Activated naive CD4-positive, alpha-beta T cell (primary cell): ENCODE results near the gene NCKAP5L.

Experiments
- DNase-seq, 4 experiments: peaks; one replicate each; lab custom pipeline; 2025; lab: John Stamatoyannopoulos, UW

NCKAP5L gene

GRCh38 chr12:49824895-49825294 is 3.3 kb downstream of the NCKAP5L start:
- DNase-seq = no peak

DNA sequence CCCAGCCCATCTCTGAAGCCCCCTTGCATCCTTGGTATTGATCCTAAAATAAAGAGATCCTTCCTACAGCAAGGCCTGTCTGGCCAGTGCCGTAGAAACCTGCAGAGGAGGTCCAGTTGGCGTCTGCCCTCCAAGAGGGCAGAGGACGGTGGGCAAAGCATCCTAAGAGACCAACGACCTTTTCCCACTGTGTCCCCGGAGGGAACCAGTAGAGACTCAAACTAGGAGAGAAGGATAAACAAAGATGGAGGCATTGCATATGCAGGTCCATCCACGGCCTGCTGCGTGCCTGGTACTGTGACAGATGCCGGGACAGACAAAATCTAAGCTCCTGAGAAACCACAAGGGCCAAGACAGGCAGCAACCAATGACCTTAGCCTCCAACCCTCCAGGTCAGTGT is 3.8 kb downstream of the NCKAP5L start:
- DNase-seq = no peak

DNA sequence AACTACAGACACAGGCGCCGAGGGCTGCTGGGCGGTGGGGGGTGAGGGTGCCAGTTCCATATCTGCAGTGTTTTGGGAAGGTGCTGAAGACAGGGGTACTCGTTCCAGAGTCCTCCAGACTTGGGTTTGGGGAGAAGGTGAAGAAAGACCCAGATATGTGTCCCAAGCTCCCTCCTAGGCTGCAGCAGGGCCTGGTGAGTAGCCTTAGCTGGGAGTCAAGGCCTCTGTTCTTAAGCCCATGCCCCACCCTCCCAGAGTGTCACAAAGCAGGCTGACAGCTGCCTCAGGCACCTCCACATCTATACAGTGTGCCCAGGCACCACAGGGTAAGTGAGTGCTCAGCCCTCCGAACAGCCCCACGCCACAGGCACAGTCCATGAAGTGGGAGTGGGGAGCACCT is 4.3 kb downstream of the NCKAP5L start:
- no peak for DNase-seq

DNA sequence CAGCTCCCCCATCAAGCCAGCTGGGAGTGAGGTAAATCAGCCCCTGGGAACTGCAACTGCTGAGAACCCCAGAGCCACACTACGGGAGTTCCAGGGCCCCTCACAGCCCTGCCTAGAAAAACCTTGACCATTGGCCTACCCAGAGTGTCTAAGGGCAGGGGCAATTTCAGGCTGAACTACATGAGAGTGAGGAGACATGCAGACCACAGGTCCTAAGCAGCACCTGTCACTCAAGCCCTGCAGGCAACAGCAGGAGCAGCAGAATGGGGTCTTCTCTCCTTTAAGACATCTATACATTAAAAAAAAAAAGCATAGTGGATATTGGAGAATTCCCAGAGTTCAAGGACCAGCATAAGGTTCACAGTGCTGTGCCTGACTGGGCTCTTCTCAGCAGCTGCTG is 4.9 kb downstream of the NCKAP5L start:
- no peak for DNase-seq

DNA sequence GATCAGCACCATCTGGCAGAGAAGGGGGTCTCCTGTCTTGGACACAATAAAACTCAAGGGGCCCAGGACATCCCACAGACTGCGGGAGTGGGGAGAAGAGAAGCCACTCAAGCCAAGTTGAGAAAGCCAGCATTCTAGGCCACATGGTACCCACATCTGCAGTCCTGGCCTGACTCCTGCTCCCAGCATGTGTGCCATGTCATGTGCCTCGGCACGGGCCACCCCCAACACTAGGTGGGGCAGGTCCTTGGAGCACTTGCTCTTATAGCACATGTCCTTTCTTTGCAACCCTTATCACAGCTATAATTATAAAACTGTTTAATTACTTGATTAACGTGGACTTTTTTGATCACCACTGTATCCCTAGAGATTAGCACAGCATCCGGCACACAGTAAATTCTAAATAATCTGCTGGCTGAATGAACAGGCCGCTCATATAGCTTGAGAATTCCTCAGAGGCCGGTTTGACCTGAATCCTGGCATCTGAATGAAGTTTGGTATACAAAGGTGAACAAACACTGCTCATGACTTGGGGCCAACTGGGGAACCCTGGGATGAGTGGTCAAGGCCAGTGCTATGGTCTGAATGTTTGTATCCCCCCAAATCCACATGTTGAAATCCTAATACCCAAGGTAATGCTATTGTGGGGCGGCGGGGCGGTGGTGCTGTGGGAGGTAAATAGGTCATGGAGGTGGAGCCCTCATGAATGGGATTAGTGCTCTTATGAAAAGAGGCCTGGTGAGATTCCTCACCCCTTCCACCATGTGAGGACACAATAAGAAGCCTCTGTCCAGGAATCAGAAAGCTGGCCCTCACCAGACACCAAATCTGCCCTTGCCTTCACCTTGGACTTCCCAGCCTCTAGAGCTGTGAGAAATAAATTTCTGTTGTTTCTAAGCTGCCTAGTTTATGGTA is 6.6 kb downstream of the NCKAP5L start:
- no peak for DNase-seq

DNA sequence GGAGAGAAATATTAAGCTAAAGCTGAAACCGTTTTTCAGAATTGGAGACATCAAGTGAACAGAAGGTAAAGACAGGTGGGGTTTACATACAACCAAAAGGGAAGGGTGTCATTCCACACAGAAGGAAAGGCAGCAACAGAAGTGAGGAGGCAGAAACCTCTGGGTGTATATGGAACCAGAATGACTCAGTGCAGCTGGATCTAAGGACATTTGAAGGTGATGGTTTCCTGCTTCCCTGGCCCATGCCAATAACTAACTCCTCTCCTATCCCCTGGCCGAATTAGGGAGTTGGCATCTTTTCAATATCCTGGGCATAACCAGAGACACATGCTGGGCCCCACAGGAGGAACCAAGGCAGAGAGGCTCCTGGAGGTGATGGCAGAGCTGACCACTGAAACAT is 8.4 kb downstream of the NCKAP5L start:
- no peak for DNase-seq

- no peak for DNase-seq
Measured at GRCh38 chr12:49818241-49818895, 9.8 kb downstream of the NCKAP5L start.

DNA sequence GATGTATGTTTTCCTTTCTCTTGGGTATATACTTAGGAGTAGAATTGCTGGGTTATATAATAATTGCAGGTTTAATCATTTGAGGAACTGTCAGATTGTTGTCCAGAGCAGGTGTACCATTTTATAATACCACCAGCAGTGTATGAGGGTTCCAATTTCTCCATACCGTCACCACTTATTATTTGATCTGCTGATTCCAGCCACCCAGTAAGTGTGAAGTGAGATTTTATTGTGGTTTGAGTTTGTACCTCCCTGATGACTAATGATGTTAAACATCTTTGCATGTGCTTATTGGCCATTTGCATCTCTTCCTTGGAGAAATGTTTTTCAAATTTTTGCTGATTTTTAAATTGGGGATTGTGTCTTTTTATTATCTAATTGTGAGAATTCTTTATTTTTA is 15.1 kb downstream of the NCKAP5L start:
- no peak for DNase-seq

DNA sequence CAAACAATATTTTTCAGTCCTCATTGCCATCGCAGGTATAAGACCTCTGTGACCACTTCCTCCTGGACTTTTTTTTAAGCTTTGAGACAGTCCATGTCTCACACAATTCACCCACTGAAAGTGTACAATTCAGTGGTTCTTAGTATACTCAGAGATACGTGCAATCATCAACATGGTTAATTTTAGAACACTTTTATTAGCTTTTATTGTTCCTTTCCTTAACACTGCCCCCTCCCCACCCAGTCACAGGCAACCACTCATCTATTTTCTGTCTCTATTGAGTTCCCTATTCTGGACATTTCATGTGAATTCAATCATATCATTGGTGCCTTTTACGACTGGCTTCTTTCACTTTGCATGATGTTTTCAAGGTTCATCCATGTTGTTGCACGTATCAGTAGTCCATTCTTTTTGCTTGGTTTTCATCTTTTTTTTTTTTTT is 16.2 kb downstream of the NCKAP5L start:
- DNase-seq = no peak

GRCh38 chr12:49811136-49811535 is 17.1 kb downstream of the NCKAP5L start:
- DNase-seq = no peak

DNA sequence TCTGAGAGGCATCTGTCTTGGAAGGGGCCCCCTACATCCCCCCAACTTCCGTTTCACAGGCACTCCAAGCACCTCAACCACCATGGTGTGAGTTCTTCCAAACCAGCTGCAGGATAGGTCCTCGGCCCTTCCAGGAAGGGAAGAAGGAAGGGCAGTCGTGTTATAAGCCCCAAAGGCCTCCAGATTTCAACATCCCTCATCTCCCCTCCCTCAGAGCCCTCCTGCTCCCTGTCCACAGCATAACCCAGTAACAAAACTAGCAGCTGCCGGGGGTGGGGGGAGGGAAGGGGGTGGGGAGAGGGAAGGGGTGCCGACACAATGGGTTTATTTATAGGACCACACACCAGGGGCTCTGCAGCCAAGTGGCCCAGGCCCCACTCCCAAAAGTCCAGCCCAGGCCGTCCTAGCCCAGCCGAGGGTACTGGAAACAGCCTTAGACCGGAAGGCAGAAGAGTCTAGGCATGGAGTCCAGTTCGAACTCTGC is 18.3 kb downstream of the NCKAP5L start:
- DNase-seq = no peak

DNA sequence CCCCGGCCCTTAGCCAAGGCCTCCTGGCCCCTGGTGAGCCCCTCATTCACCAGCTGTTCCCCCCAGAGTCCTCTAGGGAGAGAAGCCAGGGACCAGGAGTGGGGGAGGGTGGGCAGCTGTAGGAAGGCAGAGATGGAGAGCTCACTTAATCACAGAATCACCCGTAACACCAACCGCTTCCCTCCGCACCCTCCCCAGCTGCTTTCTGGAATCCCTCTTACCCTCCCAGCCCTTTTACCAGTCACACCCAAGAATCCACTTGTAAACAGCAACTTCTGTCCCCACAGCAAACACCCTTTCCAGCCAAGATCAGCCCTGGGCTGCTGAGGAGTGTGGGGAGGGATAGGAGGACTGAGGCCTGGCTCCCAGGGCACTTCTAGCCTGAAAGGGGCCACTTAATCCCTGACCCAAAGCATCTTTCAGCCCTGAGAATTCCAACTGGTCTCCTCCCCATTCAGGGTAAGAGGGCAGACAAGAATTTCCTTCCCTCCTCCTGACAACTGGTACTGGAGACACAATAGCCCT is 18.8 kb downstream of the NCKAP5L start:
- DNase-seq = no peak

DNA sequence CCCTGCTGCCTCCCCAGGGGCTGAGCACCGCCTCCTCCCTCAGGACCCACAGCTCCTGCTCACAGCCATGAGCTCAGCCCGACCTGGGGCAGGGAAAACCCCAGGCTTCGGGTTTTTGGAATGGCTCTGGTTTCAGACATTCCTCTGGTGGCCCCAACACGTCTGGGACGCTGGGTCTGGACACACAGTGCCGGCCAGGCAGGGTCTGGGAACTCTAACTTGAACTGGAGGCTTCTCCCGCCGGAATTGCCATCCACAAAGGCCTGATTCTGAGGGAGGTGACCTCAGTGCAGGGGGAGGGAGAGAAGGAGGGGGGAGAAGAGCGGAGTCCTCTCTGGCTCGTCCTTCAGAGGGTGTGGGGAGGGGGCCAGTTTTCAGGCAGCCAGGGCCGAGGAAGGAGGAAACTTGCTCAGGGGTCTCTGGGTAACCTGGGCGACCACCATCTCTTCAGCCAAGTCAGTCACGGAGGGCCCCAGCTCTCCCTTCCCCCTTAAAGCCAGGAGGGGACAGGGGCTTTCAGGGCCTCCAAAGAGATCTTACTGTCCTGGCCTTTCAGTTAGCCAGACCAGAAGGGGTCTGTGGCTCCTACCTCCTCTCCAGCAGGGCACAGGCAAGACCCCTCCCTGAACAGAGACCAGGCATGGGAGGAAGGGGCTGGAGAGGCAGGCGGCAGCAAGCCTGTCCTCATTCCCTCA is 19.4 kb downstream of the NCKAP5L start:
- no peak for DNase-seq

- DNase-seq = no peak
Measured at GRCh38 chr12:49807991-49808580, 20.1 kb downstream of the NCKAP5L start.

- DNase-seq = no peak
Measured at GRCh38 chr12:49806877-49807276, 21.3 kb downstream of the NCKAP5L start.

- no peak for DNase-seq
Measured at GRCh38 chr12:49806321-49806813, 21.8 kb downstream of the NCKAP5L start.

DNA sequence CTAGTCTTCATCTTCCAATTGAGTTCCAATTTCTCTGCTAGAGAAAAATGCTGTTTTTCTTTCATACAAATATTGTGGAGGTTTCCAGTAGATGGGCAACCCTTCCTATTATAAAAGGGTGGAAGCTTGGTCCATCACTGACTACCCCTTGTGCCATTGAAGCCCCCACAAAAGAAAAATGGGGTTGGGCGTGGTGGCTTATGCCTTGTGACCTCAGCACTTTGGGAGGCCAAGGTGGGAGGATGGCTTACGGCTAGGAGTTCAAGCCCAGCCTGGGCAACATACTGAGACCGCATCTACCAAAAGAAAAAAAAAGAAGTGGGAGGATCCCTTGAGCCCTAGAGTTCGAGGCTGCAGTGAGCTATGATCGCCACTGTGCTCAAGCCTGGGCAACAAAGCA is 22.8 kb downstream of the NCKAP5L start:
- DNase-seq = no peak

DNA sequence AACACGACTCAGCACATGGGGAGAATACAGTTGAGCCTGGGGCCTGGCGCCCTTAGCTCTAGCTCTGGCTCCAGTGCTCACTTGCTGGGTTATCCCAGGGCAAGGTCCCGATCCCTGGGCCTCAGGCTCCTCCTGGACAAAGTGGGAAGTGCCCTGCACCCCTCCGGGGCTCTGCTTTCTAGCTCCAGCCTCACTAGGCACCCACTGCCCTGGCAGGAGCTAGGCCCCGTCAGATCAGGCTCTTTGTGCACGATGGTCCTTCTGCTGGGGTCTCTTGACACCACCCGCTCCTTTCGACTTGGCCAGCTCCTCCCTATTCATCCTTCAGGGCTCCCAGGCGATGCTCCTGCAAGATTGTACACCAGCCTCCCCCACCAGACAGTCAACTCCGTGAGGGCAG is 23.4 kb downstream of the NCKAP5L start:
- no peak for DNase-seq

DNA sequence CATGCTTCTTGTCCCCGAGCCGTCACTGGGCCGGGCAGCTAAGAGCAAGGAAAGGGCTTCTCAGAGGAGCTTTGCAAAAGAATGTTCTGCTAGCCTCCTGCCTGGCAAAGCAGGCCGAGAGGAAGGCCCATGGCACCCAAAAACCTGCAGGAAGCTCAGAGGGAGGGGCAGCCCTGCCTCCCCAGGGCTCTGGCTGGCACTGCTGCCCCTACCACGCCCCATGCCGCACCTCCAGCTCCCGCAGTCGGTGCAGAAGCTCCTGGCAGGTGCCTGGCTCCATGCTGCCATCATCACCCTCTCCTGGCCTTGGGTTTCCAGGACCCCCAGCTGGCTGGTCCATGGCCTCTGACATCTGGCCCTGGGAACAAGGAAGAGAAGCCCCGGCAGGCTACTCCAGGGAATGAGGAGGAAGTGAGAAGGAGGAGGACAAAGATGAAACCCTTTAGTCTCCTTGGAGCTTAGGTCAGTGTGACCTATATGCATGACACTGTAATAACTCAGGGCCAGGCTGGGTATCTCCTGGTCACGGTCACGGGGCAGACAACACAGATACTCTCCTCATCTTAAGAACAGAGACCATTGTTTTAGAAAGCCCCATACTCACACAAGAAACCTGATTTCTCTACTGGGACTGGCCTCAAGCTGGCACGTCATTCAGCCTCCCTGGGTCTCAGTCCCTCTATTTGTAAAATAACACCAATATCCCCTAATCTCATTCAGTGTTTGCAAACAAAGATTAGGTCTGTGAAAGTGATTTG is 24.3 kb downstream of the NCKAP5L start:
- no peak for DNase-seq

- DNase-seq = no peak
Measured at GRCh38 chr12:49801141-49802063, 26.8 kb downstream of the NCKAP5L start.
